D721Med (cell line): ENCODE results near the gene ESYT3.
"Not testable (repeated sequence)": the region's sequence is repeated elsewhere in the genome, so short reads cannot be mapped to it uniquely, and the experiment has no call there.

ENCODE experiments used
- DNase-seq: peaks from one replicate; pipeline ENCODE4 v3.0.0; 2011; ENCODE audit warnings: low spot score; ENCODE audit not compliant: insufficient read length
- FAIRE-seq: peaks from 2 replicates; lab custom pipeline; 2011; peaks lifted over from hg19 to GRCh38; lab: Jason Lieb, UNC
- CTCF ChIP-seq: IDR thresholded peaks from 2 replicates; pipeline ENCODE4 v1.5.1; 2012; ENCODE audit warnings: mild to moderate bottlenecking, control low read depth; ENCODE audit not compliant: insufficient read depth; ENCODE audit errors: missing control alignments

ESYT3 gene

GRCh38 chr3:138426211-138426610 is 8.2 kb upstream of the ESYT3 start:
- no peak for DNase-seq
- no peak for FAIRE-seq
- peak; percentile 31 for TF ChIP-seq CTCF

- DNase-seq, FAIRE-seq: not testable (repeated sequence)
Observed at GRCh38 chr3:138426754-138427153, 7.7 kb upstream of the ESYT3 start.

GRCh38 chr3:138429665-138430064 is 4.8 kb upstream of the ESYT3 start:
- no peak for FAIRE-seq
- TF ChIP-seq CTCF: no peak
- DNase-seq: no peak

- DNase-seq: no peak
- no peak for FAIRE-seq
- TF ChIP-seq CTCF: no peak
Observed at GRCh38 chr3:138432576-138433240, 1.7 kb upstream of the ESYT3 start.

GRCh38 chr3:138433892-138434275 is 532 bp upstream of the ESYT3 start:
- no peak for DNase-seq
- FAIRE-seq: no peak
- no peak for TF ChIP-seq CTCF

GRCh38 chr3:138434875-138435772 is 708 bp downstream of the ESYT3 start:
- DNase-seq: no peak
- no peak for TF ChIP-seq CTCF
- no peak for FAIRE-seq

- FAIRE-seq (no peak), DNase-seq (no peak)
- TF ChIP-seq CTCF: no peak
Observed at GRCh38 chr3:138435840-138436239, 1.4 kb downstream of the ESYT3 start.
